Suprapubic skin (tissue), 4 donors: Measurements from ENCODE around the gene CYP26C1. TPM values are rescaled to one million over a fixed set of nuclear protein-coding genes. Genes with fewer than 3 reads are reported as not detected.

Experiments
- DNase-seq, 2 donors: peaks; one replicate each; pipeline ENCODE4 v3.0.0-alpha.2; 2019; ENCODE audit warnings: low spot score in 2 of 2
- H3K27ac ChIP-seq: fragments of 200-600 bp; sonication (generic); one replicate; pipeline ENCODE4 v1.5.1; 2019
- H3K27me3 ChIP-seq: fragments of 200-600 bp; sonication (generic); one replicate; pipeline ENCODE4 v1.5.1; 2019
- H3K36me3 ChIP-seq: fragments of 200-600 bp; sonication (generic); one replicate; pipeline ENCODE4 v1.5.1; 2019
- H3K4me1 ChIP-seq: fragments of 200-600 bp; sonication (generic); one replicate; pipeline ENCODE4 v1.5.1; 2019
- H3K4me3 ChIP-seq: fragments of 200-600 bp; sonication (generic); one replicate; pipeline ENCODE4 v1.5.1; 2019; ENCODE audit warnings: mild to moderate bottlenecking
- H3K9me3 ChIP-seq: fragments of 200-600 bp; sonication (generic); one replicate; pipeline ENCODE4 v1.5.1; 2019
- EP300 ChIP-seq: sonication (generic); formaldehyde crosslinking; IDR thresholded peaks from one replicate; pipeline ENCODE4 v1.6.1; 2017; ENCODE audit warnings: antibody characterized with exemption
- POLR2A ChIP-seq, 2 donors: fragments of 450-650 bp; IDR thresholded peaks; one replicate each; pipeline ENCODE4 v1.6.1; 2017; ENCODE audit warnings: antibody characterized with exemption in 2 of 2, mild to moderate bottlenecking in 2 of 2, moderate library complexity in 2 of 2
- POLR2AphosphoS5 ChIP-seq, 3 donors: sonication (generic); formaldehyde crosslinking; IDR thresholded peaks; one replicate each; pipeline ENCODE4 v1.6.1; 2017; ENCODE audit warnings: antibody characterized with exemption in 3 of 3
- WGBS: methylation state at CpG from one replicate; pipeline ENCODE4 v1.1.5; 2018; 5-methylcytosine and 5-hydroxymethylcytosine counted together
- total RNA-seq, 4 donors: library from RNA; depleted of rRNA; stranded (reverse); fragments of >200 nt; gene quantifications; one replicate each; pipeline ENCODE4 v1.1.0, GENCODE V29; 2016
- TF ChIP-seq, protein P1 (sequence below), 2 donors: fragments of 200-600 bp in 1 of 2; fragments of 450-650 bp in 1 of 2; sonication (generic) in 1 of 2; IDR thresholded peaks; one replicate each; pipeline ENCODE4 v1.5.1; 2016 to 2019; ENCODE audit warnings: antibody characterized with exemption in 2 of 2, mild to moderate bottlenecking in 1 of 2, moderate library complexity in 1 of 2

CYP26C1 gene, protein sequence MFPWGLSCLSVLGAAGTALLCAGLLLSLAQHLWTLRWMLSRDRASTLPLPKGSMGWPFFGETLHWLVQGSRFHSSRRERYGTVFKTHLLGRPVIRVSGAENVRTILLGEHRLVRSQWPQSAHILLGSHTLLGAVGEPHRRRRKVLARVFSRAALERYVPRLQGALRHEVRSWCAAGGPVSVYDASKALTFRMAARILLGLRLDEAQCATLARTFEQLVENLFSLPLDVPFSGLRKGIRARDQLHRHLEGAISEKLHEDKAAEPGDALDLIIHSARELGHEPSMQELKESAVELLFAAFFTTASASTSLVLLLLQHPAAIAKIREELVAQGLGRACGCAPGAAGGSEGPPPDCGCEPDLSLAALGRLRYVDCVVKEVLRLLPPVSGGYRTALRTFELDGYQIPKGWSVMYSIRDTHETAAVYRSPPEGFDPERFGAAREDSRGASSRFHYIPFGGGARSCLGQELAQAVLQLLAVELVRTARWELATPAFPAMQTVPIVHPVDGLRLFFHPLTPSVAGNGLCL
- total RNA-seq, result under 1 TPM in 1 of 4 donors, not detected in 3; 0.21 TPM

DNA sequence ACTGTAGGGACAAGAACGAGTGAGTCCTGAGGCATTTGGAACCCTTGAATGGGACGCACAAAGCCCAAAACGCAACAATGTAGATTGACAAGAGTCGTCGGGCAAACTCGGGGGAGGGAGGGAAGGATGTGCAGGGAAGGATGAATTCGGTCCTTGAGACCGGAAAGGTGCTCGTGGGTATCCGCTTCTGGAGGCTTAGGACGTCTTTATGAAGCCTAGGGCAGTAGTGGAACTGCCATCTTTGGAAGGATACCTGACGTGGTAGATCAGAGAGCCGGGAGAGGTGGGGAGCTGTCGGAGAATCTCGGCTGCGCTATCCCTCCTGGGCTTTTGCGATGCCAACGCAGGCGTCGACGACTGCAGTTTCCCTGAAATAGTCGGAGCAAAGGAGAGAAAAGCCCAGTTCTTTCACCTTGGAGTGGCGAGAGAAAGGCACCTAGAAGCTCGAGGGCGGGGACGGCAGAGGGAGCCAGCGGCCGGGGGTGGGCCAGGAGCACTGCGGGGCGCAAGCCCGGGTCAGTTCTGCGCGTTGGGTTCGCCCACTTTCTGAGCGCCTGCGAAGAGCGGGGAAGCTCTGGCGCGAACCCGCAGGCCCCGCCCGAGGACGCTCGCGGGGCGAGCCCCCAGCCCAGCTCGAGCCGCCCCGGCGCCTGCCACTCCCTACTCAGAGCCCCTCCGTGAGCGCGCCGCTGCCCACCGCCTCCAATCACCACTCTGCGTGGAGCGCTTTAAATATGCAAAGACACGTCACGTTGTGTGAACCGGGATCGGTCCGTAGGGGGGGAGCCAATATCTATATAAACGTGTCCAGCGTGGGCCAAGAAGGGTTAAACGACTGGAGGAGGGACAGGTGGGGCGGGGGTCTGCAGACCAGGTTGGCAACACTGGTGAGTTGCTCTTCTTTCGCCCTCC is at the start of gene CYP26C1:
CYP26C1 (plus strand) TSS at position 824 of the 912 bp plus-strand sequence. CDS start 466 bp downstream, outside the sequence.
- Histone ChIP-seq H3K27ac (no peak within 1 kb of the TSS), H3K4me1 (peaks cover 29% of the 10 kb centered on the region), H3K36me3 (no peaks in the 10 kb centered on the region), H3K4me3 (peak within 1 kb of the TSS; percentile 25), H3K27me3 (peaks cover 59% of the 10 kb centered on the region), H3K9me3 (no peaks in the 10 kb centered on the region)
- TF ChIP-seq POLR2AphosphoS5 (IDR thresholded peaks at IDR 0.05) (no peak), EP300 (no peak), POLR2A (IDR thresholded peaks at IDR 0.05) (no peak)
- TF ChIP-seq, protein P1, sequence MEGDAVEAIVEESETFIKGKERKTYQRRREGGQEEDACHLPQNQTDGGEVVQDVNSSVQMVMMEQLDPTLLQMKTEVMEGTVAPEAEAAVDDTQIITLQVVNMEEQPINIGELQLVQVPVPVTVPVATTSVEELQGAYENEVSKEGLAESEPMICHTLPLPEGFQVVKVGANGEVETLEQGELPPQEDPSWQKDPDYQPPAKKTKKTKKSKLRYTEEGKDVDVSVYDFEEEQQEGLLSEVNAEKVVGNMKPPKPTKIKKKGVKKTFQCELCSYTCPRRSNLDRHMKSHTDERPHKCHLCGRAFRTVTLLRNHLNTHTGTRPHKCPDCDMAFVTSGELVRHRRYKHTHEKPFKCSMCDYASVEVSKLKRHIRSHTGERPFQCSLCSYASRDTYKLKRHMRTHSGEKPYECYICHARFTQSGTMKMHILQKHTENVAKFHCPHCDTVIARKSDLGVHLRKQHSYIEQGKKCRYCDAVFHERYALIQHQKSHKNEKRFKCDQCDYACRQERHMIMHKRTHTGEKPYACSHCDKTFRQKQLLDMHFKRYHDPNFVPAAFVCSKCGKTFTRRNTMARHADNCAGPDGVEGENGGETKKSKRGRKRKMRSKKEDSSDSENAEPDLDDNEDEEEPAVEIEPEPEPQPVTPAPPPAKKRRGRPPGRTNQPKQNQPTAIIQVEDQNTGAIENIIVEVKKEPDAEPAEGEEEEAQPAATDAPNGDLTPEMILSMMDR (IDR thresholded peaks at IDR 0.05), result no peak
- DNase-seq, result no peak
- WGBS, result 27% methylated on average over 52 of the region's 67 CpGs

DNA sequence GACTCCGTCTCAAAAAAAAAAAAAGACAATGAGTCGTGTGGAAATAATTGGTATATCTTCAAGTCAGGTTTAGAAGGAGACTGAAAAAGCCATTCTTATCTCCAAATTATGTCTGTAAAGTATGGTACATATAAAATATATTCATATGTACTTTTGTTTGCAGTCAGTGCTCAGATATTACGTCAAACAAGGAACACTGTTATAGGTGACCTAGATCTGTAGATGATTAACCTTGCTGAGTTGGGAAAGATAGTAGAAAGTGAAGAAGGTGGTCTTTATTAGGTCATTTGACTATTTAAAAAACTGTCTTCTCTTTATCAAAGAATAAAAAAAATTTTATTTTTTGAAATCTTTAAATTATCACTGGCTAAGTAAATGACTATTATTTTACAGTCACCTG is 44.9 kb upstream of the CYP26C1 start:
- Histone ChIP-seq H3K36me3 (no peaks in the 10 kb centered on the region), H3K27ac (no peak overlapping the region), H3K9me3 (no peaks in the 10 kb centered on the region), H3K4me1 (no peaks in the 10 kb centered on the region), H3K27me3 (no peaks in the 10 kb centered on the region), H3K4me3 (no peak overlapping the region)
- DNase-seq, result no peak
- 92% methylated on average over 3 of the region's 3 CpGs for WGBS
- TF ChIP-seq, protein P1 (IDR thresholded peaks at IDR 0.05), result no peak
- TF ChIP-seq POLR2A (IDR thresholded peaks at IDR 0.05) (no peak), EP300 (no peak), POLR2AphosphoS5 (IDR thresholded peaks at IDR 0.05) (no peak)

DNA sequence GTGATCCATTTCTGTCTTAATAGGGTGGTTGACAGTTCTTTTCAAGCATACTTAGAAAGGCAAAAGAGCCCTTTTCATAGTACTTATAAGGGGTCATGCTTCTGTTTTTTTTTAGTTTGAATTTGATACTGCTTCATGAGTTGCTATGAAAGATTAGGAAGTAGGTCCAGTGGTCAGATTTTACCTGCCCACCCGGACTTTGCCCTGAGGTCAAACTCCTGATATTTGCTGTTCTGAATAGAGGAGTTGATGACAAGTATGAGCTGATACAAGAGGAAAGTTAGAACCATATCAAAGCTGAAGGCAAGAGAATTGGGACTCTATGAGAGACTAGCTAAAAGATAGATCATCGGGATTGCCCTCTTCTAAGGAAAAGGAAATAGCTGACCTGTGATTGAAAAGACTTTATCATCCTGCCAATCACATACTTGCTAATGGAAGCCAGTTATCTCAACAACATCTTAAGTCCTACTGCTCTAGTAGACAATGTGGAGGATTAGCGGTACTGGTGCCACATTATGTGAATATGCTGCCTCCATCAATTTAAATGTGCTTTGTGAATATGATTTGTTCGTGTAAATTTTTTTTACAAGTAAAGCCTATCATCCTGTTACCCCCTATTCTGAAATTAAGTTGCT is 37.5 kb upstream of the CYP26C1 start:
- no peaks in the 10 kb centered on the region for H3K27me3 ChIP-seq
- no peaks in the 10 kb centered on the region for H3K9me3 ChIP-seq
- H3K36me3 ChIP-seq, result no peaks in the 10 kb centered on the region
- TF ChIP-seq EP300 (no peak), POLR2A (IDR thresholded peaks at IDR 0.05) (no peak), POLR2AphosphoS5 (IDR thresholded peaks at IDR 0.05) (no peak)
- TF ChIP-seq, protein P1 (IDR thresholded peaks at IDR 0.05), result no peak
- DNase-seq, result no peak
- H3K4me3 ChIP-seq, result no peak overlapping the region
- H3K4me1 ChIP-seq, result no peaks in the 10 kb centered on the region
- H3K27ac ChIP-seq, result no peak overlapping the region
- WGBS, result 91% methylated on average over 4 of the region's 4 CpGs

DNA sequence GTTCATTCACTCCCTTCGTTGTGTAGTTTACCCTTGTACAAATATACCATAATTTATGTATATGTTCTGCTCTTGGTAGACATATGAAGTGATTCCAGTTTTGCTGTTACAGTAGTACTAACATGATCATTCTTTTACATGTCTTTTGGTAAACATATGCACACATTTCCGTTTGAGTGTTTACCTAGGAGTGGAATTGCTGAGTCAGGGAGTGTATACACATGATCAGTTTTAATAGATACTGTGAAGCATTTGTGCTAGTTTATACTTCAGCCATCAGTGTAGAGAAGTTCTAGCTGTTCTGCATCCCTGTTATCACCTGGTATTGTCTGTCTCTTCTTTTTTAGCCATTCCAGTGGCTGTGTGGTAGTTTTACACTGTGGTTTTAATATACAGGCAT is 34.5 kb upstream of the CYP26C1 start:
- Histone ChIP-seq H3K9me3 (no peaks in the 10 kb centered on the region), H3K27ac (no peak overlapping the region), H3K4me1 (no peaks in the 10 kb centered on the region), H3K4me3 (no peak overlapping the region), H3K36me3 (no peaks in the 10 kb centered on the region), H3K27me3 (no peaks in the 10 kb centered on the region)
- no peak for DNase-seq
- WGBS, result 80% methylated on average over 2 of the region's 2 CpGs
- TF ChIP-seq POLR2A (IDR thresholded peaks at IDR 0.05) (no peak), POLR2AphosphoS5 (IDR thresholded peaks at IDR 0.05) (no peak)

DNA sequence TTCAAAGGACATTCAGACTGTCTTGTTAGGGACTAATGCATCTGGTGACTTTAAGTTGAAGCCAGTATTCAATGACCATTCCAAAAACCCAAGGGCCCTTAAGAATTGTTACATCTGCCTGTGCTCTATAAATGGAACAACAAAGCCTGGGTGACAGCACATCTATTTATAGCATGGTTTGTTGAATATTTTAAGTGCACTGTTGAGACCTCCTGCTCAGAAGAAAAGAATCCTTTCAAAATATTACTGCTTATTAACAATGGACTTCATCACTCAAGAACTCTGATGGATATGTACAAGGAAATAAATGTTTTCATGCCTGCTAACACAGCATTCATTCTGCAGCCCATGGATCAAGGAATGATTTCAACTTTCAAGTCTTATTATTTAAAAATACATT is 33.1 kb upstream of the CYP26C1 start:
- no peaks in the 10 kb centered on the region for H3K9me3 ChIP-seq
- no peak for DNase-seq
- H3K4me1 ChIP-seq, result no peaks in the 10 kb centered on the region
- no peak for TF ChIP-seq EP300
- TF ChIP-seq POLR2AphosphoS5 (IDR thresholded peaks at IDR 0.05), result no peak
- TF ChIP-seq, protein P1 (IDR thresholded peaks at IDR 0.05), result no peak
- TF ChIP-seq POLR2A (IDR thresholded peaks at IDR 0.05), result no peak
- H3K36me3 ChIP-seq, result no peaks in the 10 kb centered on the region
- no peaks in the 10 kb centered on the region for H3K27me3 ChIP-seq
- no peak overlapping the region for H3K27ac ChIP-seq
- H3K4me3 ChIP-seq, result no peak overlapping the region
